Measurements from ENCODE around the gene ACVR1. TPM values are rescaled to one million over a fixed set of nuclear protein-coding genes. Genes with fewer than 3 reads are reported as not detected.
A peak's percentile ranks its signal among the peaks of the same experiment; 100 is the strongest.

Gene ACVR1
- total and polyA plus RNA-seq, 4 donors, result 7.5 to 38.3 (median 23.4) TPM

DNA sequence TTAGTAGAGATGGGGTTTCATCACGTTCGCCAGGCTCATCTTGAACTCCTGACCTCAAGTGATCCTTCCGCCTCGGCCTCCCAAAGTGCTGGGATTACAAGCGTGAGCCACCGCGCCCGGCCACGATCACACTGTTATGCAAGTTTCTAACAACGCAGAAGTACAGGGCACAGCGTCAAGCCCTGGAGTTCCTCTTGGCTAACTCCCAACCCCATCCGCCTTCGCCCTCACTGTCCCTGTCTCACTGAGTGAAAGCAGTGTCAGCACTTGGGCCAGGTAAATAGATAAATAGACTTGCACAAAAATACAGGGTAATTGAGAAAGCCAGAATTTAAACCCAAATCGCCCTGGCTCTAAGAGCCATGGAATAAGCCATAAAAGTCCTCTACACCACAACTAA lies 111.7 kb downstream of the ACVR1 start:
- Histone ChIP-seq H3K9me3 (ENCODE audit: control insufficient read depth in 4 of 4, insufficient read depth in 3 of 4, low read length in 3 of 4) (no peaks in the 10 kb centered on the region), H3K27ac (ENCODE audit: low read depth in 1 of 2, low read length in 1 of 2) (no peak overlapping the region), H3K4me3 (no peak overlapping the region), H3K36me3 (ENCODE audit: control insufficient read depth in 4 of 4, insufficient read depth in 4 of 4, low read length in 4 of 4) (peaks cover 16 to 44% (median 29%) of the 10 kb centered on the region in 4 donors), H3K27me3 (ENCODE audit: control insufficient read depth in 3 of 3, insufficient read depth in 3 of 3, low read length in 2 of 3) (no peaks in the 10 kb centered on the region), H3K4me1 (ENCODE audit: control insufficient read depth in 5 of 5, insufficient read depth in 5 of 5, low read length in 5 of 5) (no peaks in the 10 kb centered on the region), H3K9ac (ENCODE audit: insufficient read depth in 1 of 2, low read length in 2 of 2) (no peak overlapping the region)
- ATAC-seq (ENCODE audit: insufficient read depth, low FRiP score) (no peak), DNase-seq (no peak)
- no peak for TF ChIP-seq CTCF (IDR thresholded peaks at IDR 0.05; ENCODE audit: control extremely low read depth, extremely low read depth)
- WGBS, 2 donors, result 92 to 93% methylated on average over 14 of the region's 14 CpGs

- H3K36me3 ChIP-seq (ENCODE audit: control insufficient read depth in 4 of 4, insufficient read depth in 4 of 4, low read length in 4 of 4), result peaks cover 7 to 51% (median 28%) of the 10 kb centered on the region in 4 donors
These were observed 114.6 kb downstream of the ACVR1 start for GRCh38 chr2:157761520-157761919.

GRCh38 chr2:157760949-157761348 lies 115.2 kb downstream of the ACVR1 start:
- peak; percentile 19 for ATAC-seq (ENCODE audit: insufficient read depth, low FRiP score)
- H3K36me3 ChIP-seq (ENCODE audit: control insufficient read depth in 4 of 4, insufficient read depth in 4 of 4, low read length in 4 of 4), result peaks cover 7 to 45% (median 31%) of the 10 kb centered on the region in 4 donors
- H3K4me3 ChIP-seq, result no peak overlapping the region
- H3K4me1 ChIP-seq (ENCODE audit: control insufficient read depth in 5 of 5, insufficient read depth in 5 of 5, low read length in 5 of 5), result no peaks in the 10 kb centered on the region
- H3K9me3 ChIP-seq (ENCODE audit: control insufficient read depth in 4 of 4, insufficient read depth in 3 of 4, low read length in 3 of 4), result peaks cover 0 to 14% (median 5%) of the 10 kb centered on the region in 4 donors
- 88 to 95% methylated on average over 5 of the region's 5 CpGs for whole genome bisulfite sequencing, 2 donors
- TF ChIP-seq CTCF (IDR thresholded peaks at IDR 0.05; ENCODE audit: control extremely low read depth, extremely low read depth), result no peak
- no peak overlapping the region for H3K27ac ChIP-seq (ENCODE audit: low read depth in 1 of 2, low read length in 1 of 2)
- no peak for DNase-seq
- no peaks in the 10 kb centered on the region for H3K27me3 ChIP-seq (ENCODE audit: control insufficient read depth in 3 of 3, insufficient read depth in 3 of 3, low read length in 2 of 3)
- H3K9ac ChIP-seq (ENCODE audit: insufficient read depth in 1 of 2, low read length in 2 of 2), result no peak overlapping the region

More at GRCh38 chr2:157761520-157761919, 114.6 kb downstream of the ACVR1 start:
- Histone ChIP-seq H3K4me1 (ENCODE audit: control insufficient read depth in 5 of 5, insufficient read depth in 5 of 5, low read length in 5 of 5) (no peaks in the 10 kb centered on the region), H3K27ac (ENCODE audit: low read depth in 1 of 2, low read length in 1 of 2) (no peak overlapping the region), H3K4me3 (no peak overlapping the region), H3K9ac (ENCODE audit: insufficient read depth in 1 of 2, low read length in 2 of 2) (no peak overlapping the region), H3K9me3 (ENCODE audit: control insufficient read depth in 4 of 4, insufficient read depth in 3 of 4, low read length in 3 of 4) (peaks cover 0 to 12% (median 4%) of the 10 kb centered on the region in 4 donors), H3K27me3 (ENCODE audit: control insufficient read depth in 3 of 3, insufficient read depth in 3 of 3, low read length in 2 of 3) (no peaks in the 10 kb centered on the region)
- no peak for ATAC-seq (ENCODE audit: insufficient read depth, low FRiP score)
- DNase-seq, result no peak
- no peak for TF ChIP-seq CTCF (IDR thresholded peaks at IDR 0.05; ENCODE audit: control extremely low read depth, extremely low read depth)

- Histone ChIP-seq H3K4me1 (ENCODE audit: control insufficient read depth in 5 of 5, insufficient read depth in 5 of 5, low read length in 5 of 5) (no peaks in the 10 kb centered on the region), H3K27me3 (ENCODE audit: control insufficient read depth in 3 of 3, insufficient read depth in 3 of 3, low read length in 2 of 3) (no peaks in the 10 kb centered on the region), H3K27ac (ENCODE audit: low read depth in 1 of 2, low read length in 1 of 2) (no peak overlapping the region), H3K9ac (ENCODE audit: insufficient read depth in 1 of 2, low read length in 2 of 2) (no peak overlapping the region), H3K9me3 (ENCODE audit: control insufficient read depth in 4 of 4, insufficient read depth in 3 of 4, low read length in 3 of 4) (peaks cover 0 to 21% (median 7%) of the 10 kb centered on the region in 4 donors), H3K36me3 (ENCODE audit: control insufficient read depth in 4 of 4, insufficient read depth in 4 of 4, low read length in 4 of 4) (peaks cover 5 to 35% (median 30%) of the 10 kb centered on the region in 4 donors), H3K4me3 (no peak overlapping the region)
- DNase-seq (no peak), ATAC-seq (ENCODE audit: insufficient read depth, low FRiP score) (no peak)
- TF ChIP-seq CTCF (IDR thresholded peaks at IDR 0.05; ENCODE audit: control extremely low read depth, extremely low read depth), result no peak
These were observed 116.3 kb downstream of the ACVR1 start for GRCh38 chr2:157759855-157760254.

Data from lung (tissue), 12 donors.